Diencephalon (tissue), 1 donor: ENCODE results near the gene HNMT. TPM values are rescaled to one million over a fixed set of nuclear protein-coding genes. Genes with fewer than 3 reads are reported as not detected.

ENCODE experiments used
- total RNA-seq: library from RNA; depleted of rRNA; stranded (reverse); fragments of >200 nt; gene quantifications from one replicate; pipeline ENCODE4 v1.2.3, GENCODE V29; 2014

Gene HNMT
- 43.6 TPM for total RNA-seq

DNA sequence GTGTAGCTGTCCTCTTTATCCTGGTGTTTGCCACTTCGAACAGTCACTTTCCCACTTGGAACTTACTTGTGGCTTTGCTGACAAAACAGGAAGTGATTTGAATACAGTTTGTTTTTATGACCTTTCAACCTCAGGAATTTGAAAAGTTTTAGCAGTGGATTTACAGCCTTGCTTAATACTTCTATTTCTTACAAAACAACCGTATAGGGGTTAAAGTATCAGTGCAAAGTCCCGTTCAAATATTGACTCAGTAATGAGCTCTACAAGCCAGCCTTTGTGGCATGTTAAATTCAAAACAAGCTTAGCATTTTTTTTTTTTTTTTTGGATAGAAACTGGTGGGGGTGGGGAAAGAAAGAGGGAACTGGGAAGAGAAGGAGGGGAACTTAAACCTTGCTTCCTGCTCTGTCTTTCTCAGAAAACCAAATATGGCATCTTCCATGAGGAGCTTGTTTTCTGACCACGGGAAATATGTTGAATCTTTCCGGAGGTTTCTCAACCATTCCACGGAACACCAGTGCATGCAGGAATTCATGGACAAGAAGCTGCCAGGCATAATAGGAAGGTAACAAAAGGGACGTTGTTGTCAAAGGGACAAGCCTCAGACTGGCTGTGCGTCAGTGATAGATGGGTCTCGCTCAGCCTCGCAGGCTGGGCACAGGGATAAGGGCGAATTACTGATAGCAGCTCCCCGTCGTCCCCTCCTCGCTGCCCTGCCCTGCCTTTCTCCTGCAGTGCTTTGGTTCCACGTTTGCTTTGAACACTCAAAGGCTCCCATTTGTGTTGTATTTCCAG, at the start of gene HNMT:
HNMT (plus strand) TSS at position 408 of the 793 bp plus-strand sequence; CDS start at position 427, 19 bp downstream.

